B cell (primary cell): Measurements from ENCODE around the gene MBD3L3. TPM values are rescaled to one million over a fixed set of nuclear protein-coding genes. Genes with fewer than 3 reads are reported as not detected.

Source experiments
- ATAC-seq: fragments of 200-7000 bp; cut with Tn5 transposase; one replicate; pipeline ENCODE4 v1.10.0; 2021; ENCODE audit warnings: low read depth, mild to moderate bottlenecking, moderate number of reproducible peaks, moderate library complexity
- CTCF ChIA-PET: fragments of 350-600 bp; sonication (Branson Sonifier 250); formaldehyde crosslinking; loops from one replicate; lab custom pipeline; 2021; ENCODE audit warnings: antibody characterized with exemption, inconsistent platforms; lab: Charles Lee
- POLR2A ChIA-PET: fragments of 350-600 bp; sonication (Branson Sonifier 250); formaldehyde crosslinking; loops from one replicate; lab custom pipeline; 2021; ENCODE audit warnings: antibody characterized with exemption; lab: Charles Lee
- DNase-seq: peaks from one replicate; pipeline ENCODE4 v3.0.0; 2013
- H2AFZ ChIP-seq: 2 replicates; pipeline ENCODE4 v1.6.1; 2012; ENCODE audit warnings: mild to moderate bottlenecking, low read depth, low read length; ENCODE audit not compliant: insufficient read depth, poor library complexity, severe bottlenecking
- H3K27ac ChIP-seq, 2 donors: 1 replicate in 1 of 2; 2 replicates in 1 of 2; pipeline ENCODE4 v1.5.1; 2012 to 2013; ENCODE audit warnings: low read length in 2 of 2, mild to moderate bottlenecking in 2 of 2, moderate library complexity in 1 of 2
- H3K27me3 ChIP-seq, 4 experiments: fragments of 200-600 bp in 1 of 4; sonication (generic) in 1 of 4; replicated peaks in 1 of 4; 1 replicate in 2 of 4; 2 replicates in 2 of 4; pipeline versions ENCODE4 v1.6.1 to v1.7.0; 2013 to 2016; ENCODE audit warnings: low read length in 3 of 4, mild to moderate bottlenecking in 2 of 4, mixed read lengths in 1 of 4, moderate library complexity in 1 of 4; ENCODE audit not compliant: insufficient read depth in 4 of 4, control insufficient read depth in 3 of 4; ENCODE audit errors: control extremely low read depth in 1 of 4
- H3K36me3 ChIP-seq, 2 experiments: replicated peaks in 1 of 2; 1 replicate in 1 of 2; 2 replicates in 1 of 2; pipeline versions ENCODE4 v1.6.1 to v1.7.1; 2013; ENCODE audit warnings: low read length in 1 of 2; ENCODE audit not compliant: insufficient read depth in 2 of 2, control insufficient read depth in 1 of 2; ENCODE audit errors: control extremely low read depth in 1 of 2, extremely low read depth in 1 of 2
- H3K4me1 ChIP-seq, 2 donors: fragments of 200-600 bp in 1 of 2; sonication (generic) in 1 of 2; 1 replicate in 1 of 2; 2 replicates in 1 of 2; pipeline versions ENCODE4 v1.5.1 to v1.6.1; 2013 to 2017; ENCODE audit warnings: low read length in 2 of 2; ENCODE audit not compliant: control insufficient read depth in 2 of 2, insufficient read depth in 2 of 2
- H3K4me2 ChIP-seq: replicated peaks from 2 replicates; pipeline ENCODE3; 2012; ENCODE audit warnings: mild to moderate bottlenecking, low read depth, low read length; ENCODE audit not compliant: poor library complexity, severe bottlenecking
- H3K4me3 ChIP-seq, 5 experiments: fragments of 200-600 bp in 1 of 5; sonication (generic) in 1 of 5; 1 replicate in 3 of 5; 2 replicates in 2 of 5; pipeline versions ENCODE4 v1.5.1 to v1.7.0; 2011 to 2016; ENCODE audit warnings: low read length in 4 of 5, mild to moderate bottlenecking in 4 of 5, low read depth in 2 of 5, control low read depth in 1 of 5, moderate library complexity in 1 of 5; ENCODE audit not compliant: insufficient read depth in 1 of 5; ENCODE audit errors: control extremely low read depth in 1 of 5, extremely low read depth in 1 of 5
- H3K79me2 ChIP-seq: fragments of 200-600 bp; sonication (generic); one replicate; pipeline ENCODE4 v1.6.0; 2016; ENCODE audit warnings: low read length; ENCODE audit not compliant: control insufficient read depth, insufficient read depth
- H3K9ac ChIP-seq: fragments of 200-600 bp; sonication (generic); 2 replicates; pipeline ENCODE4 v1.6.1; 2017; ENCODE audit warnings: mild to moderate bottlenecking, low read length, moderate library complexity
- H3K9me3 ChIP-seq, 3 donors: one replicate each; pipeline versions ENCODE4 v1.6.1 to v1.7.1; 2013; ENCODE audit warnings: low read length in 2 of 3; ENCODE audit not compliant: control insufficient read depth in 2 of 3, insufficient read depth in 1 of 3; ENCODE audit errors: control extremely low read depth in 1 of 3
- H4K20me1 ChIP-seq: 2 replicates; pipeline ENCODE4 v1.6.0; 2012; ENCODE audit warnings: mild to moderate bottlenecking, low read length; ENCODE audit not compliant: insufficient read depth, control insufficient read depth, poor library complexity, severe bottlenecking
- H3K27ac Mint-ChIP-seq: one replicate; pipeline ENCODE4 v1.8.0; 2021; ENCODE audit warnings: mixed read lengths
- H3K27me3 Mint-ChIP-seq: one replicate; pipeline ENCODE4 v1.8.0; 2021; ENCODE audit warnings: mixed read lengths
- H3K4me1 Mint-ChIP-seq: one replicate; pipeline ENCODE4 v1.8.0; 2021; ENCODE audit warnings: mixed read lengths
- H3K4me3 Mint-ChIP-seq: one replicate; pipeline ENCODE4 v1.8.0; 2021; ENCODE audit warnings: mixed read lengths
- H3K9me3 Mint-ChIP-seq: one replicate; pipeline ENCODE4 v1.8.0; 2022; ENCODE audit warnings: mixed read lengths; ENCODE audit not compliant: insufficient read depth
- EZH2 ChIP-seq: IDR thresholded peaks from 2 replicates; pipeline ENCODE4 v1.6.1; 2012; ENCODE audit warnings: borderline replicate concordance, low read depth, mild to moderate bottlenecking, moderate library complexity, low read length; ENCODE audit not compliant: insufficient read depth, poor library complexity, severe bottlenecking
- WGBS: methylation state at CpG from one replicate; pipeline ENCODE4 v1.1.5; 2013; ENCODE audit warnings: missing lambda C conversion rate; ENCODE audit not compliant: insufficient coverage; 5-methylcytosine and 5-hydroxymethylcytosine counted together
- intact Hi-C: fragments of 100-400 bp; cut with micrococcal nuclease; formaldehyde crosslinking; loops from one replicate; pipeline ENCODE4 v1.10.0; 2022
- polyA plus RNA-seq: library from polyadenylated mRNA; depleted of rRNA; stranded (reverse); fragments of >200 nt; gene quantifications from 2 replicates; pipeline ENCODE4 v1.2.3, GENCODE V29; 2012
- total RNA-seq, 2 donors: library from RNA; stranded (reverse); fragments of 120-200 nt in 1 of 2; gene quantifications; 1 replicate in 1 of 2; 2 replicates in 1 of 2; pipeline versions ENCODE4 v1.2.3 to v1.2.4, GENCODE V29; 2013 to 2022
- TF ChIP-seq, protein P1 (sequence below): fragments of 200-600 bp; IDR thresholded peaks from one replicate; pipeline ENCODE4 v1.8.0; 2022; ENCODE audit warnings: antibody characterized with exemption, mild to moderate bottlenecking

MBD3L3 gene
- total and polyA plus RNA-seq, 2 donors (not counting 1 experiment from before 2014, with no cell fraction given), result not detected

DNA sequence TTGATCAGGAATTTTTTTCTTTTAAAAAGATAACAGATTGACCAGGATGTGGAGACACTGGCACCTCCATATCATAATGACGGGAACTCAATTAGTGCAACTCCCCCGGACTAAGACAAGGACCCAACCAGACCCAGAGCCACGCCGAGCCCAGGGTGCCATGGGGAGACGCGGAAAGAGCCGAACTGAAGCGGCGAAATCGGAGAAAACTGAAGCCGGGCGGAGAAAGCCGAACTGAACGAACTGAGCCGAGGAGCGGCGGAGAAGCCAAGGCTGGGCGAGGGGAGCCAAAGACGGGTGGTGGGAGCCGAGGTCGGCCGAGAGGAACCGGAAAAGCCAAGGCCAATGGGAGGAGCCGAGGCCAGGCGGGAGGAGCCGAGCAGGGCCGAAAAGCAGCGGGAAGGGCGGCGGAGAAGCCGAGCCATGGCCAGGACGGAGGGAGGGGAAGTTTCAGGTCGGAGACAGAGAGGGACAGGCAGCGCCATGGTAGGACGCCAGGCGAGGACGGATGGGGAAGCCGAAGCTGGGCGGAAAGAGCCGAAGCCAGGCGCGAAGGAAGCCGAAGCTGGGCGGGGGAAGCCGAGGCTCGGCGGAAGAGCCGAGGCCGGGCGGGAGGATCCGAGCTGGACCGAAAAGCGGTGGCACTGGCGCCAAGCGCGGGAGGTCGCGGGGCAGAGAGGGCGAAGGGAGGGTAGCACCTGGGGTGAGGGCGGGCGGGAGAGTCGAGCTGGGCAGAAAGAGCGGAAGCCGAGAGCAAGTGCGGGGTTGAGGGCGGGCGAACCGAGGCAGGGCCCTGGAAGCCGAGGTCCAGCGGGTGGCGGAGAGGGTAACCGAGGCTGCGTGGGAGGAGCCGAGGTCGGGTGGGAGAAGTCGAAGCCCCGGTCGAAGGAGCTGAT is 40.5 kb upstream of the MBD3L3 start:
- TF ChIP-seq EZH2, result no peak
- TF ChIP-seq, protein P1, sequence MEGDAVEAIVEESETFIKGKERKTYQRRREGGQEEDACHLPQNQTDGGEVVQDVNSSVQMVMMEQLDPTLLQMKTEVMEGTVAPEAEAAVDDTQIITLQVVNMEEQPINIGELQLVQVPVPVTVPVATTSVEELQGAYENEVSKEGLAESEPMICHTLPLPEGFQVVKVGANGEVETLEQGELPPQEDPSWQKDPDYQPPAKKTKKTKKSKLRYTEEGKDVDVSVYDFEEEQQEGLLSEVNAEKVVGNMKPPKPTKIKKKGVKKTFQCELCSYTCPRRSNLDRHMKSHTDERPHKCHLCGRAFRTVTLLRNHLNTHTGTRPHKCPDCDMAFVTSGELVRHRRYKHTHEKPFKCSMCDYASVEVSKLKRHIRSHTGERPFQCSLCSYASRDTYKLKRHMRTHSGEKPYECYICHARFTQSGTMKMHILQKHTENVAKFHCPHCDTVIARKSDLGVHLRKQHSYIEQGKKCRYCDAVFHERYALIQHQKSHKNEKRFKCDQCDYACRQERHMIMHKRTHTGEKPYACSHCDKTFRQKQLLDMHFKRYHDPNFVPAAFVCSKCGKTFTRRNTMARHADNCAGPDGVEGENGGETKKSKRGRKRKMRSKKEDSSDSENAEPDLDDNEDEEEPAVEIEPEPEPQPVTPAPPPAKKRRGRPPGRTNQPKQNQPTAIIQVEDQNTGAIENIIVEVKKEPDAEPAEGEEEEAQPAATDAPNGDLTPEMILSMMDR, result no peak
- peaks cover 15% of the 10 kb centered on the region for H3K9me3 Mint-ChIP-seq
- ATAC-seq, result peak; percentile 91

More for the DNA sequence above, 40.5 kb upstream of the MBD3L3 start:
- Histone ChIP-seq H3K4me3 (peak overlapping the region; percentile 46 to 87 (median 82)), H2AFZ (peak overlapping the region; percentile 100), H3K9me3 (peaks cover 1 to 31% (median 13%) of the 10 kb centered on the region in 3 donors), H3K27me3 (no peaks in the 10 kb centered on the region), H3K27ac (peak overlapping the region; percentile 76 to 93), H3K9ac (peak overlapping the region; percentile 97), H4K20me1 (no peaks in the 10 kb centered on the region), H3K4me2 (peak overlapping the region; percentile 99), H3K36me3 (no peaks in the 10 kb centered on the region), H3K4me1 (peaks cover 10 to 14% of the 10 kb centered on the region in 2 donors), H3K79me2 (no peaks in the 10 kb centered on the region)
- peaks cover 23% of the 10 kb centered on the region for H3K4me1 Mint-ChIP-seq
- ChIA-PET POLR2A (interaction anchor here (0.7 to 1.3 kb wide), 4 partner anchors 30 to 250 kb away, joined by 3 to 9 read pairs (median 6); partner anchors contain the start of genes ARHGEF18 and ZNF557), CTCF (interaction anchor here (0.6 to 1.2 kb wide), 12 partner anchors 21 to 1813 kb away, joined by 3 to 7 read pairs (median 4); no protein-coding TSS in a partner anchor)
- peak; percentile 91 for DNase-seq
- peak overlapping the region; percentile 90 for H3K27ac Mint-ChIP-seq
- intact Hi-C loops, result loop anchor here (1.0 to 5.0 kb wide), 3 partner anchors 30 to 578 kb away; partner anchors contain the start of genes MCEMP1 and ZNF557
- H3K27me3 Mint-ChIP-seq, result no peaks in the 10 kb centered on the region
- WGBS, result under 1% methylated on average over 78 of the region's 78 CpGs
- H3K4me3 Mint-ChIP-seq, result peak overlapping the region; percentile 93
